HCT116 (cell line): ENCODE measurements around the gene CDK8. TPM values are rescaled to one million over a fixed set of nuclear protein-coding genes. Genes with fewer than 3 reads are reported as not detected.

Experiments used
- ATAC-seq: fragments of 200-7000 bp; cut with Tn5 transposase; 2 replicates; pipeline ENCODE4 v1.9.1; 2020; ENCODE audit warnings: mild to moderate bottlenecking, moderate library complexity
- BruUV-seq: library from RNA; stranded (reverse); fragments of 400-500 nt; replicated peaks from 2 replicates; lab custom pipeline; 2021; lab: Mats Ljungman, UMichigan
- CTCF ChIA-PET: fragments of 300-600 bp; sonication (Branson Sonifier 250); formaldehyde crosslinking; loops from one replicate; lab custom pipeline; 2021; ENCODE audit warnings: antibody characterized with exemption; lab: Charles Lee
- POLR2A ChIA-PET: fragments of 300-600, 350-600 bp; sonication (Branson Sonifier 250); formaldehyde crosslinking; loops from one replicate; lab custom pipeline; 2021; ENCODE audit warnings: antibody characterized with exemption; lab: Charles Lee
- RAD21 ChIA-PET, 2 experiments: fragments of 300-600 bp; sonication (Branson Sonifier 250); formaldehyde crosslinking; loops; one replicate each; lab custom pipeline; 2023; ENCODE audit warnings: low total read pairs in 2 of 2; ENCODE audit not compliant: uncharacterized antibody in 2 of 2, unreplicated experiment in 2 of 2, low non-redundant PET in 1 of 2; lab: Charles Lee
- DNase-seq: peaks from one replicate; pipeline ENCODE4 v3.0.0-alpha.2; 2010; ENCODE audit warnings: low read depth, low spot score
- H2AFZ ChIP-seq: fragments of 200-600 bp; shearing (Covaris generic), sonication (generic); 2 replicates; pipeline ENCODE4 v1.6.1; 2017; ENCODE audit warnings: low read depth, mixed run types, mixed read lengths, antibody characterized with exemption, low read length; ENCODE audit not compliant: poor library complexity, severe bottlenecking
- H3K27ac ChIP-seq: 2 replicates; pipeline ENCODE4 v1.5.1; 2012; ENCODE audit warnings: low read depth, low read length
- H3K27me3 ChIP-seq: fragments of 200-600 bp; sonication (generic); 2 replicates; pipeline ENCODE4 v1.6.1; 2016; ENCODE audit warnings: mixed run types, low read length, mixed read lengths; ENCODE audit not compliant: insufficient read depth
- H3K36me3 ChIP-seq, 2 experiments: fragments of 200-500 bp in 1 of 2; fragments of 200-600 bp in 1 of 2; sonication (Bioruptor generic) in 1 of 2; sonication (generic) in 1 of 2; 2 replicates each; pipeline versions ENCODE4 v1.5.1 to v1.6.1; 2014 to 2016; ENCODE audit warnings: low read length in 2 of 2, inconsistent platforms in 1 of 2, mixed read lengths in 1 of 2, mixed run types in 1 of 2; ENCODE audit not compliant: insufficient read depth in 2 of 2, control insufficient read depth in 1 of 2
- H3K4me1 ChIP-seq, 2 experiments: fragments of 200-600 bp in 1 of 2; sonication (generic) in 1 of 2; 2 replicates each; pipeline versions ENCODE4 v1.5.1 to v1.6.1; 2012 to 2017; ENCODE audit warnings: low read length in 2 of 2, inconsistent platforms in 1 of 2, mild to moderate bottlenecking in 1 of 2, mixed read lengths in 1 of 2, mixed run types in 1 of 2, moderate library complexity in 1 of 2; ENCODE audit not compliant: insufficient read depth in 2 of 2, control insufficient read depth in 1 of 2
- H3K4me2 ChIP-seq: fragments of 200-600 bp; sonication (generic); 2 replicates; pipeline ENCODE4 v1.6.1; 2017; ENCODE audit warnings: mixed run types, low read length, mixed read lengths
- H3K4me3 ChIP-seq, 2 experiments: fragments of 200-600 bp in 1 of 2; sonication (generic) in 1 of 2; replicated peaks in 1 of 2; 2 replicates each; pipeline ENCODE4 v1.5.1; 2011 to 2016; ENCODE audit warnings: low read length in 2 of 2, control low read depth in 1 of 2, low read depth in 1 of 2, mild to moderate bottlenecking in 1 of 2, mixed read lengths in 1 of 2, mixed run types in 1 of 2
- H3K79me2 ChIP-seq: fragments of 200-600 bp; sonication (generic); 2 replicates; pipeline ENCODE4 v1.6.1; 2017; ENCODE audit warnings: mild to moderate bottlenecking, mixed run types, low read length, moderate library complexity, mixed read lengths; ENCODE audit not compliant: insufficient read depth
- H3K9ac ChIP-seq: fragments of 200-600 bp; sonication (generic); 2 replicates; pipeline ENCODE4 v1.6.1; 2016; ENCODE audit warnings: low read length, mixed read lengths
- H3K9me2 ChIP-seq: fragments of 200-600 bp; sonication (generic), shearing (Covaris generic); 2 replicates; pipeline ENCODE4 v1.6.1; 2017; ENCODE audit warnings: mixed run types, mild to moderate bottlenecking, moderate library complexity; ENCODE audit not compliant: insufficient read depth
- H3K9me3 ChIP-seq, 2 experiments: fragments of 200-500 bp in 1 of 2; fragments of 200-600 bp in 1 of 2; sonication (Bioruptor generic) in 1 of 2; sonication (generic) in 1 of 2; 2 replicates each; pipeline ENCODE4 v1.6.1; 2014 to 2017; ENCODE audit warnings: low read length in 2 of 2, mixed read lengths in 2 of 2, inconsistent platforms in 1 of 2, low read depth in 1 of 2, mild to moderate bottlenecking in 1 of 2, mixed run types in 1 of 2, moderate library complexity in 1 of 2; ENCODE audit not compliant: control insufficient read depth in 1 of 2, insufficient read depth in 1 of 2
- H4K20me1 ChIP-seq: fragments of 200-600 bp; sonication (generic), shearing (Covaris generic); 2 replicates; pipeline ENCODE4 v1.6.1; 2017; ENCODE audit warnings: mixed run types, mild to moderate bottlenecking, moderate library complexity; ENCODE audit not compliant: insufficient read depth
- CBX3 ChIP-seq: IDR thresholded peaks from 2 replicates; pipeline ENCODE4 v1.6.1; 2012; ENCODE audit warnings: low read depth
- CEBPB ChIP-seq: IDR thresholded peaks from 2 replicates; pipeline ENCODE4 v1.6.1; 2012; ENCODE audit warnings: low read depth
- EGR1 ChIP-seq: IDR thresholded peaks from 2 replicates; pipeline ENCODE4 v1.6.1; 2012; ENCODE audit warnings: low read depth
- EZH2phosphoT487 ChIP-seq: fragments of 200-600 bp; IDR thresholded peaks from 2 replicates; pipeline ENCODE4 v1.6.1; 2018; ENCODE audit warnings: antibody characterized with exemption, borderline replicate concordance
- FOSL1 ChIP-seq: IDR thresholded peaks from 2 replicates; pipeline ENCODE4 v1.6.1; 2012; ENCODE audit warnings: low read depth
- JUND ChIP-seq: IDR thresholded peaks from 2 replicates; pipeline ENCODE4 v1.6.1; 2012
- POLR2A ChIP-seq: IDR thresholded peaks from 2 replicates; pipeline ENCODE4 v1.7.0; 2011; ENCODE audit warnings: borderline replicate concordance; ENCODE audit not compliant: insufficient read depth, insufficient read length; ENCODE audit errors: extremely low read depth
- POLR2AphosphoS5 ChIP-seq: IDR thresholded peaks from 2 replicates; pipeline ENCODE4 v1.6.1; 2011; ENCODE audit warnings: mild to moderate bottlenecking, low read depth, low read length, moderate library complexity
- RAD21 ChIP-seq: IDR thresholded peaks from 2 replicates; pipeline ENCODE4 v1.6.1; 2012; ENCODE audit warnings: low read depth, mild to moderate bottlenecking
- SIN3A ChIP-seq: IDR thresholded peaks from 2 replicates; pipeline ENCODE4 v1.6.1; 2012; ENCODE audit warnings: low read depth
- SP1 ChIP-seq: IDR thresholded peaks from 2 replicates; pipeline ENCODE4 v1.6.1; 2012; ENCODE audit warnings: low read depth
- SRF ChIP-seq: IDR thresholded peaks from 2 replicates; pipeline ENCODE4 v1.6.1; 2012; ENCODE audit warnings: low read depth
- TCF7L2 ChIP-seq: IDR thresholded peaks from 2 replicates; pipeline ENCODE4 v1.7.0; 2011; ENCODE audit warnings: borderline replicate concordance, inconsistent platforms; ENCODE audit not compliant: insufficient read depth, insufficient read length; ENCODE audit errors: extremely low read depth
- YY1 ChIP-seq: IDR thresholded peaks from 2 replicates; pipeline ENCODE4 v1.6.1; 2011; ENCODE audit warnings: low read length, low read depth, moderate library complexity, mild to moderate bottlenecking; ENCODE audit not compliant: insufficient replicate concordance; ENCODE audit errors: extremely low read depth
- ZFX ChIP-seq: fragments of 450-650 bp; IDR thresholded peaks from 2 replicates; pipeline ENCODE4 v1.6.1; 2017
- intact Hi-C: fragments of 100-400 bp; cut with micrococcal nuclease; formaldehyde crosslinking; loops from 2 replicates; pipeline ENCODE4 v1.10.0; 2022
- total RNA-seq: library from RNA; stranded (reverse); gene quantifications from one replicate; pipeline ENCODE4 v1.2.1, GENCODE V29; 2021; ENCODE audit not compliant: unreplicated experiment
- TF ChIP-seq, protein P1 (sequence below): IDR thresholded peaks from 2 replicates; pipeline ENCODE4 v1.6.1; 2012
- TF ChIP-seq, protein P2 (sequence below): IDR thresholded peaks from 2 replicates; pipeline ENCODE4 v1.6.1; 2012
- TF ChIP-seq, protein P3 (sequence below): IDR thresholded peaks from 2 replicates; pipeline ENCODE4 v1.6.1; 2011; ENCODE audit warnings: mild to moderate bottlenecking, low read length, moderate library complexity; ENCODE audit not compliant: insufficient replicate concordance; ENCODE audit errors: extremely low read depth
- TF ChIP-seq, protein P4 (sequence below): IDR thresholded peaks from 2 replicates; pipeline ENCODE4 v1.6.1; 2012; ENCODE audit warnings: low read depth

CDK8 gene
- total RNA-seq, 1 experiment from 2014 or later: 23.8 TPM

DNA sequence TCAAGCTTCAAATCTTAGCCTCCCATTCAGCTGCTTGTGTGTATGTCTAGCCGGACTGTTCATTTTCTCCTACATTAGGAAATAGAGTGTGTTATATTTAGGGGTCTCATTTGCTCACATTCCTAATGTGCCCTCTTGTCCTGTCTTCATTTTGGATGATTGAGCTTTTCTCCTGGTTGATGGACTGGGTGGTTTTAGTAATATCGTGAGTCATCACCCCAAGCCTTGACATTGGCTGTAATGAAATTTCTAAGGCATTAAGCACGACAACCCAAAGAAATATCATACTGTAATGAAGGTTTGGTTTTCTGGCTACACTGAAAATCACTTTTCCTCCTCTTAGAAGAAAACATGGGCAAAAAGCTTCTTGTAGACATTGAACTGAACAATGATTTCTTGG lies 192.8 kb downstream of the CDK8 start:
- H3K4me3 ChIP-seq: no peak overlapping the region
- RAD21 ChIA-PET: no interaction called here
- TF ChIP-seq FOSL1 (no peak), YY1 (no peak), POLR2AphosphoS5 (no peak), SRF (no peak), POLR2A (no peak), ZFX (no peak), CBX3 (no peak), RAD21 (no peak), JUND (no peak), CEBPB (no peak), EGR1 (no peak), SIN3A (no peak), EZH2phosphoT487 (no peak), SP1 (no peak), TCF7L2 (no peak)
- TF ChIP-seq, protein P1, sequence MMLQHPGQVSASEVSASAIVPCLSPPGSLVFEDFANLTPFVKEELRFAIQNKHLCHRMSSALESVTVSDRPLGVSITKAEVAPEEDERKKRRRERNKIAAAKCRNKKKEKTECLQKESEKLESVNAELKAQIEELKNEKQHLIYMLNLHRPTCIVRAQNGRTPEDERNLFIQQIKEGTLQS: no peak
- TF ChIP-seq, protein P2, sequence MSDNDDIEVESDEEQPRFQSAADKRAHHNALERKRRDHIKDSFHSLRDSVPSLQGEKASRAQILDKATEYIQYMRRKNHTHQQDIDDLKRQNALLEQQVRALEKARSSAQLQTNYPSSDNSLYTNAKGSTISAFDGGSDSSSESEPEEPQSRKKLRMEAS: no peak
- TF ChIP-seq, protein P3, sequence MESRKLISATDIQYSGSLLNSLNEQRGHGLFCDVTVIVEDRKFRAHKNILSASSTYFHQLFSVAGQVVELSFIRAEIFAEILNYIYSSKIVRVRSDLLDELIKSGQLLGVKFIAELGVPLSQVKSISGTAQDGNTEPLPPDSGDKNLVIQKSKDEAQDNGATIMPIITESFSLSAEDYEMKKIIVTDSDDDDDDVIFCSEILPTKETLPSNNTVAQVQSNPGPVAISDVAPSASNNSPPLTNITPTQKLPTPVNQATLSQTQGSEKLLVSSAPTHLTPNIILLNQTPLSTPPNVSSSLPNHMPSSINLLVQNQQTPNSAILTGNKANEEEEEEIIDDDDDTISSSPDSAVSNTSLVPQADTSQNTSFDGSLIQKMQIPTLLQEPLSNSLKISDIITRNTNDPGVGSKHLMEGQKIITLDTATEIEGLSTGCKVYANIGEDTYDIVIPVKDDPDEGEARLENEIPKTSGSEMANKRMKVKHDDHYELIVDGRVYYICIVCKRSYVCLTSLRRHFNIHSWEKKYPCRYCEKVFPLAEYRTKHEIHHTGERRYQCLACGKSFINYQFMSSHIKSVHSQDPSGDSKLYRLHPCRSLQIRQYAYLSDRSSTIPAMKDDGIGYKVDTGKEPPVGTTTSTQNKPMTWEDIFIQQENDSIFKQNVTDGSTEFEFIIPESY: no peak
- TF ChIP-seq, protein P4, sequence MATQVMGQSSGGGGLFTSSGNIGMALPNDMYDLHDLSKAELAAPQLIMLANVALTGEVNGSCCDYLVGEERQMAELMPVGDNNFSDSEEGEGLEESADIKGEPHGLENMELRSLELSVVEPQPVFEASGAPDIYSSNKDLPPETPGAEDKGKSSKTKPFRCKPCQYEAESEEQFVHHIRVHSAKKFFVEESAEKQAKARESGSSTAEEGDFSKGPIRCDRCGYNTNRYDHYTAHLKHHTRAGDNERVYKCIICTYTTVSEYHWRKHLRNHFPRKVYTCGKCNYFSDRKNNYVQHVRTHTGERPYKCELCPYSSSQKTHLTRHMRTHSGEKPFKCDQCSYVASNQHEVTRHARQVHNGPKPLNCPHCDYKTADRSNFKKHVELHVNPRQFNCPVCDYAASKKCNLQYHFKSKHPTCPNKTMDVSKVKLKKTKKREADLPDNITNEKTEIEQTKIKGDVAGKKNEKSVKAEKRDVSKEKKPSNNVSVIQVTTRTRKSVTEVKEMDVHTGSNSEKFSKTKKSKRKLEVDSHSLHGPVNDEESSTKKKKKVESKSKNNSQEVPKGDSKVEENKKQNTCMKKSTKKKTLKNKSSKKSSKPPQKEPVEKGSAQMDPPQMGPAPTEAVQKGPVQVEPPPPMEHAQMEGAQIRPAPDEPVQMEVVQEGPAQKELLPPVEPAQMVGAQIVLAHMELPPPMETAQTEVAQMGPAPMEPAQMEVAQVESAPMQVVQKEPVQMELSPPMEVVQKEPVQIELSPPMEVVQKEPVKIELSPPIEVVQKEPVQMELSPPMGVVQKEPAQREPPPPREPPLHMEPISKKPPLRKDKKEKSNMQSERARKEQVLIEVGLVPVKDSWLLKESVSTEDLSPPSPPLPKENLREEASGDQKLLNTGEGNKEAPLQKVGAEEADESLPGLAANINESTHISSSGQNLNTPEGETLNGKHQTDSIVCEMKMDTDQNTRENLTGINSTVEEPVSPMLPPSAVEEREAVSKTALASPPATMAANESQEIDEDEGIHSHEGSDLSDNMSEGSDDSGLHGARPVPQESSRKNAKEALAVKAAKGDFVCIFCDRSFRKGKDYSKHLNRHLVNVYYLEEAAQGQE: no peak
- TF ChIP-seq, all 23 proteins: peak for 0
- DNase-seq (no peak), ATAC-seq (no peak)
- no peaks in the 10 kb centered on the region for H3K36me3 ChIP-seq
- H3K9me2 ChIP-seq: no peaks in the 10 kb centered on the region
- POLR2A ChIA-PET: no interaction called here
- intact Hi-C loops: no loop called here
- no peaks in the 10 kb centered on the region for H4K20me1 ChIP-seq
- H3K9ac ChIP-seq: no peak overlapping the region
- H3K27ac ChIP-seq: no peak overlapping the region
- CTCF ChIA-PET: interaction anchor here (1.5 kb wide), 1 partner anchor 426 kb away, joined by 3 read pairs; no protein-coding TSS in a partner anchor
- H3K27me3 ChIP-seq: peaks cover 27% of the 10 kb centered on the region; the same call in 1 of the 2 replicates
- no TSS peak for BruUV-seq
- no peaks in the 10 kb centered on the region for H3K79me2 ChIP-seq
- no peak overlapping the region for H2AFZ ChIP-seq
- H3K4me1 ChIP-seq: no peaks in the 10 kb centered on the region
- no peak overlapping the region for H3K4me2 ChIP-seq
- H3K9me3 ChIP-seq: no peaks in the 10 kb centered on the region
